Measurements from ENCODE around the gene HOMER3.
"Not testable (repeated sequence)": the region's sequence is repeated elsewhere in the genome, so short reads cannot be mapped to it uniquely, and the experiment has no call there.

Gene HOMER3

GRCh38 chr19:18952364-18953003 is 11.5 kb upstream of the HOMER3 start:
- not testable (repeated sequence) for DNase-seq

- DNase-seq = no peak
Measured at GRCh38 chr19:18951721-18952281, 10.8 kb upstream of the HOMER3 start.

- DNase-seq = no peak
Measured at GRCh38 chr19:18949858-18950257, 8.8 kb upstream of the HOMER3 start.

GRCh38 chr19:18948976-18949356 is 7.9 kb upstream of the HOMER3 start:
- DNase-seq = no peak

- DNase-seq = no peak
Measured at GRCh38 chr19:18948075-18948975, 7.3 kb upstream of the HOMER3 start.

GRCh38 chr19:18946918-18947317 is 5.9 kb upstream of the HOMER3 start:
- DNase-seq = no peak

GRCh38 chr19:18946335-18946734 is 5.3 kb upstream of the HOMER3 start:
- no peak for DNase-seq

- no peak for DNase-seq
Measured at GRCh38 chr19:18945297-18945696, 4.3 kb upstream of the HOMER3 start.

GRCh38 chr19:18943465-18943864 is 2.4 kb upstream of the HOMER3 start:
- no peak for DNase-seq

GRCh38 chr19:18942692-18943091 is 1.7 kb upstream of the HOMER3 start:
- DNase-seq = no peak

GRCh38 chr19:18941628-18942354 is 774 bp upstream of the HOMER3 start:
- no peak for DNase-seq

- DNase-seq = no peak
Measured at GRCh38 chr19:18939922-18940768, 872 bp downstream of the HOMER3 start.

GRCh38 chr19:18939163-18939562 is 1.9 kb downstream of the HOMER3 start:
- DNase-seq = no peak

- DNase-seq = no peak
Measured at GRCh38 chr19:18933297-18933696, 7.7 kb downstream of the HOMER3 start.

GRCh38 chr19:18932216-18932841 is 8.7 kb downstream of the HOMER3 start:
- peak; percentile 74 for DNase-seq

- DNase-seq = no peak
Measured at GRCh38 chr19:18931316-18932162, 9.5 kb downstream of the HOMER3 start.

GRCh38 chr19:18929311-18929710 is 11.7 kb downstream of the HOMER3 start:
- DNase-seq = no peak

GRCh38 chr19:18928018-18928805 is 12.8 kb downstream of the HOMER3 start:
- DNase-seq = no peak

- DNase-seq = no peak
Measured at GRCh38 chr19:18924684-18925213, 16.3 kb downstream of the HOMER3 start.

All from activated CD4-positive, alpha-beta T cell treated with anti-CD3 and anti-CD28 coated beads for 1 hour (primary cell).